K562 (cell line): ENCODE measurements around the gene PRR5. TPM values are rescaled to one million over a fixed set of nuclear protein-coding genes. Genes with fewer than 3 reads are reported as not detected.

Source experiments
- ATAC-seq: fragments of 200-7000 bp; cut with Tn5 transposase; 3 replicates; pipeline ENCODE4 v1.9.1; 2020; ENCODE audit warnings: moderate library complexity
- BruUV-seq: library from RNA; stranded (reverse); fragments of 400-500 nt; replicated peaks from 2 replicates; lab custom pipeline; 2021; lab: Mats Ljungman, UMichigan
- CTCF ChIA-PET: fragments of 300-600 bp; formaldehyde crosslinking; extraction: SDS; loops from one replicate; lab custom pipeline; 2021; ENCODE audit warnings: low intra/inter-chr PET ratio; lab: Yijun Ruan, JAX
- POLR2A ChIA-PET: fragments of 300-600, 350-650 bp; sonication (Branson Sonifier 250); formaldehyde crosslinking; extraction: SDS; loops from one replicate; lab custom pipeline; 2021; ENCODE audit warnings: antibody characterized with exemption, inconsistent platforms; lab: Yijun Ruan, JAX
- DNase-seq, 4 experiments: peaks; one replicate each; pipeline versions ENCODE4 v3.0.0 to v3.0.0-alpha.2; 2011 to 2018; ENCODE audit warnings: low spot score in 3 of 4, mixed read lengths in 3 of 4; ENCODE audit errors: extremely low read depth in 1 of 4
- FAIRE-seq: peaks from 2 replicates; lab custom pipeline; 2011; peaks lifted over from hg19 to GRCh38; lab: Jason Lieb, UNC
- H2AFZ ChIP-seq: 2 replicates; pipeline ENCODE4 v1.6.0; 2011; ENCODE audit warnings: low read depth, low read length, control low read depth, inconsistent platforms
- H3K27ac ChIP-seq: fragments of 200-600 bp; 3 replicates; pipeline ENCODE4 v1.8.0; 2011; ENCODE audit warnings: low read depth, mild to moderate bottlenecking, control low read depth, inconsistent platforms, low read length, moderate library complexity, mixed read lengths; ENCODE audit errors: extremely low read depth
- H3K27me3 ChIP-seq, 2 experiments: fragments of 300-600 bp in 1 of 2; 2 replicates in 1 of 2; 3 replicates in 1 of 2; pipeline versions ENCODE4 v1.6.0 to v1.8.0; 2011; ENCODE audit warnings: inconsistent platforms in 2 of 2, low read length in 2 of 2, mild to moderate bottlenecking in 1 of 2, mixed read lengths in 1 of 2, moderate library complexity in 1 of 2; ENCODE audit not compliant: control insufficient read depth in 2 of 2, insufficient read depth in 2 of 2
- H3K36me3 ChIP-seq: fragments of 300-600 bp; 3 replicates; pipeline ENCODE4 v1.8.0; 2011; ENCODE audit warnings: mild to moderate bottlenecking, low read length, inconsistent platforms; ENCODE audit not compliant: control insufficient read depth, insufficient read depth
- H3K4me1 ChIP-seq, 2 experiments: fragments of 200-600 bp in 1 of 2; replicated peaks in 1 of 2; 2 replicates in 1 of 2; 3 replicates in 1 of 2; pipeline versions ENCODE4 v1.5.1 to v1.8.0; 2011; ENCODE audit warnings: inconsistent platforms in 2 of 2, low read length in 2 of 2, mild to moderate bottlenecking in 1 of 2, mixed read lengths in 1 of 2, moderate library complexity in 1 of 2; ENCODE audit not compliant: control insufficient read depth in 2 of 2, insufficient read depth in 2 of 2
- H3K4me2 ChIP-seq: 2 replicates; pipeline ENCODE4 v1.6.1; 2011; ENCODE audit warnings: low read length, control low read depth, inconsistent platforms, mixed read lengths; ENCODE audit not compliant: insufficient read depth
- H3K4me3 ChIP-seq: fragments of 200-600 bp; sonication (generic), shearing (Covaris generic); 2 replicates; pipeline ENCODE4 v1.5.1; 2016; ENCODE audit warnings: control low read depth, inconsistent platforms
- H3K79me2 ChIP-seq: fragments of 200-600 bp; 3 replicates; pipeline ENCODE4 v1.8.0; 2011; ENCODE audit warnings: low read length, inconsistent platforms; ENCODE audit not compliant: control insufficient read depth, insufficient read depth
- H3K9ac ChIP-seq, 2 experiments: 2 replicates each; pipeline versions ENCODE4 v1.6.0 to v1.6.1; 2011; ENCODE audit warnings: low read depth in 2 of 2, low read length in 2 of 2, control low read depth in 1 of 2, inconsistent platforms in 1 of 2, mild to moderate bottlenecking in 1 of 2, mixed read lengths in 1 of 2; ENCODE audit not compliant: insufficient read depth in 1 of 2
- H3K9me1 ChIP-seq: one replicate; pipeline ENCODE4 v1.6.0; 2011; ENCODE audit warnings: inconsistent platforms, mild to moderate bottlenecking, low read length, moderate library complexity; ENCODE audit not compliant: control insufficient read depth, insufficient read depth
- H3K9me3 ChIP-seq: replicated peaks from 2 replicates; pipeline ENCODE4 v1.5.1; 2011; ENCODE audit warnings: low read depth, low read length, inconsistent platforms; ENCODE audit not compliant: control insufficient read depth, insufficient read depth
- H4K20me1 ChIP-seq: replicated peaks from 2 replicates; pipeline ENCODE4 v1.6.1; 2011; ENCODE audit warnings: low read length, inconsistent platforms, mixed read lengths; ENCODE audit not compliant: control insufficient read depth, insufficient read depth
- ADNP ChIP-seq: fragments of 200-800 bp; sonication (Bioruptor generic); IDR thresholded peaks from 2 replicates; pipeline ENCODE4 v1.6.1; 2016; ENCODE audit warnings: missing genetic modification characterization, missing compliant biosample characterization
- CBX3 ChIP-seq, 2 experiments: IDR thresholded peaks; 1 replicate in 1 of 2; 2 replicates in 1 of 2; pipeline ENCODE4 v1.6.1; 2012; ENCODE audit warnings: inconsistent platforms in 2 of 2, low read length in 2 of 2, borderline replicate concordance in 1 of 2, control low read depth in 1 of 2
- ETV5 ChIP-seq: sonication (generic); formaldehyde crosslinking; IDR thresholded peaks from 2 replicates; pipeline ENCODE4 v1.4.0; 2020; ENCODE audit warnings: low read depth, mild to moderate bottlenecking, missing genetic modification reagents
- HDAC6 ChIP-seq: IDR thresholded peaks from 2 replicates; pipeline ENCODE4 v1.6.1; 2012; ENCODE audit warnings: low read depth, mild to moderate bottlenecking, control low read depth, inconsistent platforms, low read length, moderate library complexity
- KDM5B ChIP-seq: fragments of 200-600 bp; sonication (generic); IDR thresholded peaks from 2 replicates; pipeline ENCODE4 v1.6.1; 2012; ENCODE audit warnings: low read depth, mild to moderate bottlenecking, moderate library complexity, low read length, control low read depth, inconsistent platforms; ENCODE audit not compliant: insufficient replicate concordance
- NFYB ChIP-seq: IDR thresholded peaks from 2 replicates; pipeline ENCODE4 v1.6.1; 2011; ENCODE audit warnings: mild to moderate bottlenecking, moderate library complexity; ENCODE audit not compliant: insufficient read length; ENCODE audit errors: extremely low read depth
- PHF21A ChIP-seq: fragments of 450-650 bp; IDR thresholded peaks from 2 replicates; pipeline ENCODE4 v1.6.1; 2017; ENCODE audit warnings: low read depth, borderline replicate concordance
- TEAD1 ChIP-seq, 2 experiments: fragments of 450-650 bp in 1 of 2; sonication (generic) in 1 of 2; formaldehyde crosslinking; IDR thresholded peaks; 2 replicates each; pipeline versions ENCODE4 v1.4.0 to v1.8.0; 2020 to 2022; ENCODE audit warnings: mild to moderate bottlenecking in 2 of 2, missing genetic modification reagents in 1 of 2
- ZNF324 ChIP-seq: fragments of 250-450 bp; sonication (Bioruptor Pico); IDR thresholded peaks from 2 replicates; pipeline ENCODE4 v1.4.0; 2020; ENCODE audit warnings: mild to moderate bottlenecking
- ZNF584 ChIP-seq: fragments of 200-800 bp; sonication (Bioruptor generic); IDR thresholded peaks from 2 replicates; pipeline ENCODE4 v1.6.1; 2016; ENCODE audit warnings: low read depth, mild to moderate bottlenecking, missing genetic modification characterization, missing compliant biosample characterization
- ZNF717 ChIP-seq: fragments of 250-450 bp; sonication (Bioruptor Pico); IDR thresholded peaks from 2 replicates; pipeline ENCODE4 v1.5.0; 2021
- ZNF76 ChIP-seq: fragments of 250-450 bp; sonication (Bioruptor Pico); IDR thresholded peaks from 2 replicates; pipeline ENCODE4 v1.4.0; 2020; ENCODE audit warnings: mild to moderate bottlenecking, moderate library complexity, borderline replicate concordance
- WGBS: fragments of 100-300 bp; shearing (Covaris generic); methylation state at CpG from one replicate; pipeline ENCODE4 v1.1.6; 2016; ENCODE audit warnings: low coverage, mixed read lengths; ENCODE audit not compliant: insufficient coverage; ENCODE audit errors: missing lambda C conversion rate; 5-methylcytosine and 5-hydroxymethylcytosine counted together
- in situ Hi-C: fragments of 300-500 bp; cut with MboI; formaldehyde crosslinking; loops from 4 replicates; pipeline ENCODE4 v1.15.0; 2018; ENCODE audit warnings: inconsistent platforms, mixed read lengths
- intact Hi-C: fragments of 100-400 bp; cut with micrococcal nuclease; formaldehyde crosslinking; loops from 2 replicates; pipeline ENCODE4 v1.14.2; 2022
- polyA plus RNA-seq, 8 experiments: library from polyadenylated mRNA; depleted of rRNA in 4 of 8; stranded (reverse) in 5 of 8; unstranded in 3 of 8; fragments of >200 nt; fragmentation: Nextera tagmentation in 2 of 8; fragmentation: Illumina TruSeq in 1 of 8; extraction: Ambion mirVana in 2 of 8; extraction: Trizol in 1 of 8; gene quantifications; 2 replicates each; pipeline versions ENCODE4 v1.2.1 to v1.2.3, GENCODE V29; 2011 to 2014; ENCODE audit warnings: inconsistent platforms in 1 of 8, missing spikeins in 1 of 8
- total RNA-seq, 7 experiments: library from RNA; depleted of rRNA in 6 of 7; stranded (reverse); fragments of >200 nt in 6 of 7; fragmentation: Illumina TruSeq in 2 of 7; extraction: Trizol in 2 of 7; gene quantifications; 2 replicates each; pipeline versions ENCODE4 v1.2.1 to v1.2.3, GENCODE V29; 2011 to 2021; ENCODE audit warnings: low replicate concordance in 1 of 7

PRR5 gene
- total and polyA plus RNA-seq, 9 of the 15 experiments (the other 6 are each of a cell fraction or from before 2014, with no cell fraction given), result 0.13 to 21.0 (median 7.5) TPM

- in situ Hi-C loops (no loop called here), intact Hi-C loops (no loop called here)
- ATAC-seq (no peak), DNase-seq (no peak), FAIRE-seq (no peak)
- Histone ChIP-seq H3K27me3 (no peaks in the 10 kb centered on the region), H3K9me3 (no peaks in the 10 kb centered on the region), H3K4me3 (no peak overlapping the region), H3K36me3 (peaks cover 6% of the 10 kb centered on the region; the same call in 2 of the 3 replicates), H2AFZ (no peak overlapping the region), H3K4me1 (peaks cover 0 to 17% of the 10 kb centered on the region in 2 experiments; a peak in 2 of 5 replicates), H3K79me2 (no peaks in the 10 kb centered on the region), H3K9ac (no peak overlapping the region), H3K9me1 (no peaks in the 10 kb centered on the region), H3K27ac (no peak overlapping the region), H3K4me2 (no peak overlapping the region), H4K20me1 (0 out of 2 replicates have a peak, but pooled peaks cover 4% of the 10 kb centered on the region)
- BruUV-seq, result no TSS peak
- 88% methylated on average over 17 of the region's 39 CpGs for WGBS
- POLR2A ChIA-PET, result interaction anchor here (0.6 to 1.4 kb wide), 2 partner anchors 9 to 24 kb away, joined by 3 to 5 read pairs; no protein-coding TSS in a partner anchor
- CTCF ChIA-PET, result no interaction called here
- no peak for TF ChIP-seq ZNF76
- TF ChIP-seq ADNP, result no peak
- TF ChIP-seq KDM5B, result no peak
- no peak for TF ChIP-seq ZNF584 (CRISPR knock-in tag)
- TF ChIP-seq PHF21A, result no peak
- no peak for TF ChIP-seq TEAD1 (CRISPR knock-in tag; IDR thresholded peaks at IDR 0.05)
- TF ChIP-seq HDAC6, result no peak
- no peak for TF ChIP-seq NFYB
- no peak for TF ChIP-seq CBX3 (IDR thresholded peaks at IDR 0.05; ENCODE audit: borderline replicate concordance in 1 of 2, low read length in 2 of 2)
- TF ChIP-seq ZNF717 (CRISPR knock-in tag), result no peak
- no peak for TF ChIP-seq ZNF324 (CRISPR knock-in tag)
- no peak for TF ChIP-seq ETV5 (CRISPR knock-in tag)
Measured at GRCh38 chr22:44729391-44730021, 27.5 kb downstream of the PRR5 start.
